GM19467 (cell line): Measurements from ENCODE around the gene SRGAP3.

Experiments used
- ATAC-seq: cut with Tn5 transposase; IDR thresholded peaks from one replicate; pipeline ENCODE4 v1.9.1; 2021; ENCODE audit warnings: mild to moderate bottlenecking, moderate library complexity; ENCODE audit not compliant: unreplicated experiment

Gene SRGAP3

DNA sequence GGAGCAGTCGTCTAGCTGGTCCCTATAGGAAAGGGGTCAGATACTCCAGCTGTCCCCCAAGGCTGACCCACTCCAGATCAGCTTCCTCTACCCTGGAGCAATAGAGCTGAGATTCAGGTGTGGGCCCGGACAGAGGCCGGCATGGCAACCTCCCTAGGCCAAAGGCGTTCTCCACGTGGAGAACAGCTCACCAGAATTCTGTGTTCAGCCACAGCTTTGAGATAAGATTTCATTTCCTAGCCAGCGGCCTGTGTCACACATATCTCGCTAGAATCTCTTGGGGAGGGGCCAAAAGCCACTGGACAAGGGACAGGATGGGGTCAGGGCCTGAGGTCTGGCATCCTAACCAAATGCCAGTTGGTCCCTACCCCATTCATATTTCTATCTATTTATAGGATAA is 20.1 kb downstream of the SRGAP3 start:
- ATAC-seq = no peak

DNA sequence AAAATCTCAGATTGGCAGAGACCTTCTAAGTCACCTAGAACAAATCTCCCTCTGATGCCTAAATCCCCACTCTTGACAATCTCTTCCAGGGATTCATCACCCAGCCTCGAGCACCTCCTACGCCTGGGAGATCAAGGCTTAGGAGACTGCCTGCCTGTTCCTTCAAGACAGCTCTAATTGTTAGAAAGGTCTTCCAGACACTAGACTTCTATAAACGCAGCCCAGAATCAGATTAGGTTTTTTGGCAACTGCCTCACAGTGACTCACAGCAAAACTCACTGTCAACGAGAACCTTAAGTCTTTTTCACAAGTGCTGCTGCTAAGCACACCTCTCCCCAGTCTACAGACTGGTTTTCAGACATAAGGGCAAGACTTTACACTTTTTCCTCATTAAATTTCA is 23.1 kb downstream of the SRGAP3 start:
- ATAC-seq = no peak

DNA sequence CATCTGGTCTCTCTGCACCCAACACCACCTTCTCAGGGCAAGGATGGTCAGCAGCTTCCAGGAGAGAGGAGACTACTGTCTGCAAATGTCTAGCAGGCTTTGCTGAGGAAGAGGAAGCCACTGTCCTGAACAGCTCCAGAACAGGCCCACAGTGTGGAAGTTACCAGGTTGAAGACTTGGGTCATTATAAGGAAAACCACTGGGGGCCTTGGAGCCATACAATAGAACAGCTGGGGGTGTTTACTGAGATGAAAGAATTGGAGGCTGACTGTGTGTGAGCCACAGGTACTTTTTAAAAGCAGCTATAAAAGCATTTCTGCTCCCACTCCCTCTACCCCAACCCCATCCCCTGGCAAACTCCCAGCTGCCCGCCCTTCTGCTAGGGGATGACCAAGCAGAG is 24.2 kb downstream of the SRGAP3 start:
- ATAC-seq = no peak

DNA sequence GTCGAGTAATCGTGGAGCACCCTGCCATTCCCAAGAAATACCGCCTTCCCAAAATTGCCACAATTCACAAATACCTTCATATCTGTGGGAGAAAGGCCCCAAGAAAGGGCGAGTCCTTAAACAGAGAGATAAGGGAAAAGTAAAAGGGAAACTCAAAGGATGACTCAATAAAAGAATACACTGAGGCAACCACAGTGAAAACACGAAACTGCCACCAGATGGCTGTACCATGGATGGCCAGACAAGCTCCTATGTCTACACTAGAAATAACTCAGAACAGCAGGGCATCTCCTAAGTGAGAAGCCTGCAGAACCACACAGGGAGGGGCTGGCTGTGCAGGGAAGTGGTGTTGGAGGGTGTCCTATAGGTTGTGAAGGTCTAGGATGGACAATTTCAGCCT is 25.0 kb downstream of the SRGAP3 start:
- ATAC-seq = peak; percentile 83

DNA sequence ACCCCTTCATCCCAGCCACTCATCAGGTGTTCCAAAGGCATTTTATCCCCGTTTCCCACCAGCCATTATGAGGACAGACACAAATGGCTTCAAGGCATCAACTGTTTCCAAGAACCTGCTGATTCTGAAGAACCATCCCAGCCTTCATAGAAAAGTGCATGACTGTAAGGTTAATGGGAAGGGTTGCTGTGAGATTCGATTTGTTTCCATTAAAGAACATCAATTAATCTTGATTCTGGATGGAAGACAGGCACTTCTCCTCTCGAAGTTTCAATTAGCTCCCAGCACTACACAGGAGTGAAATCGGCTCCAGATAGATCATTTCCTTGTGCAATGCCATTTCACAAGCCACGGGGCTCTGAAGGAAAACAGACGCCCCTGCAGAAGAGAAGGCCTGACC is 25.8 kb downstream of the SRGAP3 start:
- no peak for ATAC-seq

DNA sequence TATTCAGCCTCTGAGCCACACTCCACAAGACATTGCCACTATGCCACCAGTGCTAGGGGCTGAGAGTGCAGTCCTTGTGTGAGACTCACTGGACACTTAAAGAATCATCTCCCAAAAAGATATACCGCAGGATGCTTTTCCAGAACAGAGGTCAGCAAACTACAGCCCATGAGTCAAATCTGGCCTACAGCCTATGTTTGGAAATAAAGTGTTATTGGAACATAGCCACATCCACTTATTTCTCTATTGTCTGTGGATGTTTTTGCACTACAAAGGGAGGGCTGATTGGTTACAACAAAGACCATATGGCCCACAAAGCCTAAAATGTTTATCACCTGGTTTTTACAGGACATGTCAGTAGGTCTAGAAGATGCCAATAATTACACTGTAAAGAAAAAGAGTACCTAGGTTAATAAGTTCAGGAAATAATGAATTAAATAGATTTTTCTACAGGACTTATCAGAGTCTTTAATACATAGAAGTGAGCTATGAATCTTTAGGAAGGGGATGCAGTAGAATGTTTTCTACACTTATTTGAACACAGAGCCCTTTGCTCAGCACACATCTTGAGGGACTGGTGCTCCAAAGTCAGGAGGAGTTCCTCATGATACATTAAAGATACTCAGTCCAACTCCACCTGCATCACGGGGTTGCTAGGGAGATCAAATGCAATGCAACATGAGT is 26.3 kb downstream of the SRGAP3 start:
- no peak for ATAC-seq

DNA sequence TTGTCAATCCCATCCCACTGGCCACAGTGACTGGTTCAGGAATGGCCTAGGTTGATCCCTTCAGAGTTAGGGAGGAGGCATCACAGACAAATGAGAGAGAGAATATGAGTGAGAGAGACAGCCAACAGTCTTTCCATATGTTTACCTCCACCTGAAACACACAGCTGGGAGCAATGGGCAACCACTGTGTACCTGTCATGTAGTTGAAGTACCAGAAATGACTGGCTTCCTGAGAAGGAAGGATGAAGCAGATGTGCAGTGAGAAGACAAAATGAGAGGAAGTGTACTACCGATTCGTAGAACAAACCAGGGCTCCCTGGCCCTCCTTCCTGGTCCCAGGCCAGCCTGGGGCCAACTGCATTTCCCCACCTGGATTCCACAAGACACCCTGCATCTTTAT is 27.4 kb downstream of the SRGAP3 start:
- ATAC-seq = no peak

DNA sequence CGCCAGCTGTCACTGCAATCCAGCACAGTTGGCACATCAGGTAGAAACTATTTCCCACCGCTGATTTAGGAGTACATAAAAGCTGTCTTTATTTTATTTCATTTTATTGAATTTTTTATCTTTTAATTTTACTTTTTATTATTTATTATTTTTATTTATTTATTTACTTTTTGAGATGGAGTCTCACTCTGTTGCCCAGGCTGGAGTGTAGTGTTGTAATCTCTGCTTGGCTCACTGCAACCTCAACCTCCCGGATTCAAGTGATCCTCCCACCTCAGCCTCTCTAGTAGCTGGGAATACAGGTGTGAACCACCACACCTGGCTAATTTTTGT is 31.0 kb downstream of the SRGAP3 start:
- ATAC-seq = no peak

DNA sequence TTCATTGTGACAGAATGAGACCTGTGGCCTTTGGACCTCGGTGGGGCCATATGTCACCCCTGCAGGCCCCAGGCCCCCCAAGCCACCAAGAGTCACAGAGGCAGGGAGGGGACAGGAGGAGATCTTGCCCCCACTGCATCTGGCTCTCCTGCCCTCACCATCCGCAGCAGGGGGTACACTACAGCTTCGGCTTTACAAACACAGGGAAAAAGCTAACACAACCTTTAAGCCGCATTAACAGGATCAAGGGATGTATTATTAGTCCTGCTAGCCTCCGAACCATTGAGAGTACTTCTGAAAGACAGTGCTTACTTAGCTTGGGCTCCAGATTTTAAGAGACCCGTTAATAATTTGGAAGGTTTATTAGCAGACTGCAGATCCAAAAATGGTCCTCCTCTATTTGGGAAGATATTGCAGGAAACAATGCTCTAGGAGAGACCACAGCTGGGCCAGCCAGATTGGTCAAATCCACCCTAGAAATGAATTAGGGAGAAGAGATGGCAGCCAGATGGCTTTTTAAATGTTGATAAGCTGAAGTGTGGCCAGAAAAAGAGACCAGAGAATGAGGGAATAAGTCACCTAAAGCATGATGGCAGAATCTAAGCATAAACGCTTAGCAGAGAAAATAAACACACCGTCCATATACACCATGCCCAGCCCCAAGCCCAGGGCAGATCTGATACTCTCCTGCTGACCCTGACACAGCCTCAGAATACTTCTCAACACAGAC is 31.5 kb downstream of the SRGAP3 start:
- no peak for ATAC-seq

DNA sequence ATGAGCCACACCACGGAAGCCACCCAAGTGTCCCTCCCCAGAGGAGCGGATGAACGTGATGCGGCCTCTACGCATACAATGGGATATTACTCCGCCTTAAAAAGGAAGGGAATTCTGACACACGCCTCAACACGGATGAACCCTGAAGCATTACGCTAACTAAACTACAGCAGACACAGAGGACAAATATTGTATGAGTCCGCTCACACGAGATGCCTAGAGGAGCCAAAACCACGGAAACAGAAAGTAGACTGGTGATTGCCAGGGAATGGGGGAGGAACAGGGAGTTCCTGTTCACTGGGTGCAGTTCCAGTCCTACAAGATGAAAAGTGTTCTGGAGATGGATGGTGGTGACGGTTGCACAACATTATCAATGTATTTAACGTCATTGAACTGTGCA is 32.7 kb downstream of the SRGAP3 start:
- ATAC-seq = no peak

DNA sequence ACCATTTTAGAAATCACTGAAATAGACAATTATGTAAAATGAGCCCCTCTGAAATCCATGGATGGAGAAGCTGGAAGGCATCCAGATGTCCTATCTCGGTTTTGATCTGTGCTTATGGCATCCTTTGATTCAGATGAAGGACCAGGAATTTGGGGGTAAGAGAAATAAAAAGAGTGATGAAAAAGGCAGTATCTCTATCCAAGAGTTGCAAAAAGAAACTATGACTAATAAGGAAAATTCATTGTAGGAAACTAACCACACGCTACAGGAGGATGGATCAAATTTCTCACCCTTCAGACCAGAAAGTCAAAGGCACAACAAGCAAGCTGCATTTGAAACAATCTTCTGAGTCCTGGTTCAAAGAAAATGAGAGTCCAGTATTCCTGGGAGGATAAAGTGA is 34.8 kb downstream of the SRGAP3 start:
- no peak for ATAC-seq

DNA sequence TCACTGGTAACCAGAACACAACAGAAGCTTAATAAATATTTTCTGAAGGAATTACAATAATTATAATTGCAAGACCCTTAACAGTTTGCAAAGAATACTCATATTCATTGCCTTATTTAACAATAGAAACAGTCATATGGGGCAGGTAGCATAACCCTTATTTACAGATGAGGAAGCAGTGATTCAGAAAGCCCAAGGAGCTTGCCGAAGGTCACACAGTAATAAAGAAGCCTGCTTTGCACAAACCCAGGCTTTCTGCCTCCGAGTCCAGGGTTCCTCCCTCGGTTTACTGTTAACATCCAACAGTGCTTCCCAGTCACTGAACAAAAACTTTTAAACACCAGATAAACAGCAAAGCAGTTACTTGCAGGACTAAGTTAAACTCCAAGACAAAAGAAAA is 35.3 kb downstream of the SRGAP3 start:
- no peak for ATAC-seq

DNA sequence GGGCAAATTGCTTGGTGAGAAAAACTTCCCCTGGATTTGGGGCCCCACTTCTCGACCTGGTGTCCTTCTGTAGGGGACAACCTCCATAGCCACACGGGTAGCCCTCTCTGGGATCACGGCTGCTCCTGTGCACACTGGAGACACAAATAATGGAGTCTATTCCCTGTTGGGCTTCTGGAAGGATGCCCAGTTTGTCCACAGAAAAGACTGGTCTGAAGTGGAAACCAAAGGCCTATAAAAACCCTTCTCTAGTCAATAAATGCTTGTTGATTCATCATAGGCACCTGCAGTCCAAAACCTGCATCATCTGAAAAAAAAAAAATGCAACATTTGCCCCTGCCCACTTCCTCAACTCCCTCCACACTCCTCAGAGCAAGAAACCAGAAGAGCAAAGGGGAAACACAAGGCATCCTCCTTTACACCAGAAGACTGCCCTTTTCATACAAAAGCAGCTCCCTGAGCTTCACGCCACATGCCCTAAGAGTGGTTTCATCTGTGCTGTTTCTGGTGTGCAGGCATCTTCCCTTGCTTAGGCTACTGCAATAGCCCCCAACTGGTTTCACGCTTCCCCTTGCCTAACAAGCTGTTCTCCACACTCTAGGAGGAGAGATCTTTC is 36.3 kb downstream of the SRGAP3 start:
- no peak for ATAC-seq

DNA sequence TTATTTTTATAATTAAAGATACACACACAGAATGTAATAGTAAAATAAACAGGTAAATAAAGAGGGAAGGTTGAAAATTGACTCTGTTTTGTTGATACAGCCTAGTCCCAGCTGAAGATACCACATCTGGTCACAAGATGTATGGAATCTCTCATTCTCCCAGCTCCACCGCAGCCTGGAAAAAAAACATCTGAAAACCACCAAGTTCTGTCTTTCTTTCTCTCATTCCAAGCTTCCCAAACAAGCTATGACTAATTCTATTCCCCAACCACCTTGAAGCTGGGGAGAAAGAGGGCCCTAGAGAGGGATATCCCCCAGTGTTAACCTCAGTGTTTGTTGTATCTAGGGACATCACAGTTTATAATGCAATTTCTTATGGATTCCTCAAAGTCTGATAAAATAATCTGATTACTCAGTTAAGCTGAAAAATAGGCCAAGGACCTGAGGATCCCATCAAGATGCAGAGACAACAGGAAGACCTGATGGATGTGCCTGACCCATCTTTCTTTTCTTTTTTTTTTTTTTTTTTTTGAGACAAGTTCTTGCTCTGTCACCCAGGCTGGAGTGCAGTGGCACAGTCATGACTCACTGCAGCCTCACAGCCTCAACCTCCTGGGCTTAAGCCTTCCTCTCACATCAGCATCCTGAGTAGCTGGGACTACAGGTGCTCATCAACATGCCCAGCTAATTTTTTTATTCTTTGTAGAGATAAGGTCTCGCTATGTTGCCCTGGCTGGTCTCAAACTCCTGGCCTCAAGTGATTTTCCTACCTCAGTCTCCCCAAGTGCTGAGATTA is 38.1 kb downstream of the SRGAP3 start:
- ATAC-seq = no peak

DNA sequence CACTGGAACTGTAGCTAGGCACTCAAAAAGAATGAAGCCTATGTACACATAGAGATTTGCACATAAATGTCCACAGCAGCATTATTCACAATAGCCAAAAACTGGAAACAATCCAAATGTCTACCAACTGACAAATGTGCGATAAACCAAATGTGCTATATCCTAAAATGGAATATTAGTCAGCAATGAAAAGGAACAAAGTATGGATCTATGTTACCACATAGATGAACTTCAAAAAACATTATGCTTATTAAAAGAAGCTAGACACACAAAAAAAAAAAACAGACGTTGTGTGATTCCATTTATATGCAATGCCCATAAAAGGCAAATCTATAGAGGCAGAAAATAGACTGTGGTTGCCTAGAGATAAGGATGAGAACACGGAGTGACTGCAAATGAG is 39.7 kb downstream of the SRGAP3 start:
- ATAC-seq = no peak

DNA sequence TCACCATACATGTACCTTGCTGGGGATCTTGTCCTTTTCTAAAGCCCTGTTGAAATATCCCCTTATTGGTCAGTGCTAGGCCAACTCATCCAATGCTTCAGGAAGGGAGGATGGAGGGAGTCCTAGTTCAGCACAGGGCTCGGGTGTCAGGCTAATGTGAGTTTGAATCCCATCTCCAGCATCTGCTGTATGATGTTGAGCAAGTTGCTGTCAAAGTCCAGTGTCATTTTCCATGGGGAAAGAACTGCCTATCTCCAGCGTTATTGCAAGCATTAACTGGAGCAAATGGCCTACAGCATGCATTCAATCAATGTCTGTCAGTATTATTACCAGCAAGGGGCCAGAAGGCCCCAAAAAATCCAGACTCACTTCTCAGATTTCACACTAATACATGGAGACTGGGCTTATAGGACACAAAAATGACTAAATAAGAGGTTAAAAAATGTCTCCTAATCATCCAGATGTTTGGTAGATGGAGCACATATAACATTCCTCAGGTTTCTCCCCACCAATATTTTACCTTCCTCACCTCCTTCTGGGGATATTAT is 40.8 kb downstream of the SRGAP3 start:
- ATAC-seq = no peak

DNA sequence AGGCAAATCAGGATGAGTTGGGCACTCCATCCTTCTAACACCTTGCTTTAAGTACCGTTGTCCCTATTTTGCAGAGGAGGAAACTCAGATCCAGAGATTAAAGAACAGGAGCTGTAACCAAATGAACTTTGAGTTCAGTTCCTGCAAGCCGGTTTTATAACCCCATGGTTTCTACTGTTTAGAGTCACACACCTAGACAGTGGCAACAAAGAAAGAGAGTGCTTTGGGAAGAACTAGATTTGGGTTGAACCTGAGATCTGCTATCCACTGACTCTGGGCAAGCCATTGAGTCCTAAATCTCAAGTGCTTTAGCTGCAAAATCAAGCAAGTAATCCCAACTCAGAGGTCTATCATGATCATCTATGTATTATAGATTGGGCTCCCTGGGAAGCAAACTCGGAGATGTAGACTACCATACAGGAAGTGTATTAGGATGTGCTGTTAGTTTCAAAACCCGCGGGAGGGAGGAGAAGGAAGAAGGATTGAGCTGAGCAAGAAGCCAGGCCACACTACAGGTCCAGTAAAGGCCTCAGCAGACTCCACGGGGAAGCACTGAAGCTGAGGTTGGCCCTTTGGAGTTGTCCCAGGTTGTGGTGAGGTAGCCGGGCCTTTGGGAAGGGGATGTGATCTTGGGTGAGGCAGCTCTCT is 42.2 kb downstream of the SRGAP3 start:
- no peak for ATAC-seq

DNA sequence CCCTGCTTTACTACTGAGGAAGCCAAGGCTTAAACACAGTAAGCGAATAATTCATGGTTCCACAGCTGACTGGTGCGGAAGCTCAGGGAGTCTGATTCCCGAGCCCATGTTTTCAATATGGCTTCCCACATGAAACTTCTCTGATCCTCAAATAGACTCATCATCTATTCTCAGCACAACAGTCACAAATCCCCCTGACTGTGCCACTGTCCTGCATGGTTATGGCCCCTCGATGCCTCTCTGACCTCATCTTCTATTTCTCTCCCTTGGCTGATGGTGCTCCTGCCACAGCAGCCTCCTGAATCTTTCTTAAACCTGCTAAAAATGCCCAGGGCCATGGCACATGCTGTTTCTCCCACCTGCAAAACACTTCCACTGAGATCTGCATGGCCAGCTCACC is 43.2 kb downstream of the SRGAP3 start:
- no peak for ATAC-seq

DNA sequence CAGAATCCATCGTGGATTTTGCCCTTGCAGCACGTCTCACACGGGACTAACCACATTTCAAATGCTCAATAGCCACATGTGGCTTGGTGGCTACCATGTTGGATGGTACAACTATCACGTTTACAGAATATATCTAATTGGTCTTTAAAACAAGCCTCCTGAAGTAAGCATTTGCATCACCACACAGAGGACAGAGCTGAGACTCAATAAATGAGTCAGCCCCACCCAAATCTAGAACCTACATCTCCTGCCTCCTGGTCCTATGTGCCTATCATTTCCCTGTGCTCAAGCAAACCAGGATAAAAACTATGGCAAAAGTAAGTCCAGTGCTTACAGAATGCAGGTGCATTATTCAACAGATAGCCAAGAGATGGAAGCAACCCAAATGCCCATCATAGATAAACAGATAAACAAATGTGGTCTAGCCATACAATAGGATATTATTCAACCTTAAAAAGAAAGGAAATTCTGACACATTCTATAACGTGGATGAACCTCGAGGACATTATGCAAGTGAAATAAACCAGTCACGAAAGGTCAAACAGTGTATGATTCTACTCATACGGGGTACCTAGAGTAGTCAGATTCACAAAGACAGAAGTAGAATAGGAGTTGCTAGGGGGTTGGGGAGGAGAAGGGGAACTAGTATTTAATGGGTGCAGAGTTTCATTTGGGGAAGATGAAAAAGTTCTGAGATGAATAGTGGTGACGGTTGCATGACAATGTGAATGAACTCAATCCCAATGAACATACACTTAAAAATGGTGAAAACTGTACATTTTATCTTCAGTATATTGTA is 43.9 kb downstream of the SRGAP3 start:
- ATAC-seq = no peak
